KOPT-K1 (cell line): ENCODE data around the gene KAT2B.

ENCODE experiments used
- H3K27ac ChIP-seq: fragments of 200-600 bp; sonication (generic); 2 replicates; pipeline ENCODE4 v1.5.1; 2016; ENCODE audit warnings: antibody characterized with exemption, mild to moderate bottlenecking, low read depth, low read length; ENCODE audit not compliant: poor library complexity, severe bottlenecking
- H3K36me3 ChIP-seq: fragments of 200-600 bp; sonication (generic); 2 replicates; pipeline ENCODE4 v1.5.1; 2017; ENCODE audit warnings: antibody characterized with exemption, mild to moderate bottlenecking, low read length, moderate library complexity; ENCODE audit not compliant: insufficient read depth
- H3K9me3 ChIP-seq: fragments of 200-600 bp; sonication (generic); 2 replicates; pipeline ENCODE4 v1.5.1; 2017; ENCODE audit warnings: antibody characterized with exemption, low read length, mild to moderate bottlenecking; ENCODE audit not compliant: insufficient read depth, poor library complexity, severe bottlenecking

KAT2B gene

DNA sequence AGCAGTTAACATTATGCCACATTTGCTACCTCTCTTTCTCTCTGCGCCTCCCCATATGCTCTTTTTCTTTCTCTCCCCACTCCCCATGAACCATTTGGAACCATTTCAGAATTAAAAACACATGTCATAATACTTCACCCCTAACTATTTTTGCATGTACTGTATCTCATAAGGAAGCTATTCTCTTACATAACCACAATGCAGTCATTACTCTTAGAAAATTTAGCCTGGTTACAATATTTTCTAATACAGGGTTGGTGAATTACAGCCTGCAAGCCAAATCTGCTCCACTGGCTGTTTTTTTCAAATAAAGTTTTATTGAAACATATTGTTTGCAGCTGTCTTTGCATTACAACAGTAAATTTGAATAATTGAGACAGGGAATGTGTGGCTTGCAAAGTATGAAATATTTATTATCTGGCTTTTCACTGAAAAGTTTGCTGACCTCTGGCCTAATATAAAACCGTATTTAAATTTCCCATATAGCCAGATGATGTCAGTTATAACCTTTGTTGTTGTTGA is 82.9 kb downstream of the KAT2B start:
- Histone ChIP-seq H3K9me3 (no peaks in the 10 kb centered on the region), H3K36me3 (peaks cover 12% of the 10 kb centered on the region; the same call in 1 of the 2 replicates), H3K27ac (no peak overlapping the region)

DNA sequence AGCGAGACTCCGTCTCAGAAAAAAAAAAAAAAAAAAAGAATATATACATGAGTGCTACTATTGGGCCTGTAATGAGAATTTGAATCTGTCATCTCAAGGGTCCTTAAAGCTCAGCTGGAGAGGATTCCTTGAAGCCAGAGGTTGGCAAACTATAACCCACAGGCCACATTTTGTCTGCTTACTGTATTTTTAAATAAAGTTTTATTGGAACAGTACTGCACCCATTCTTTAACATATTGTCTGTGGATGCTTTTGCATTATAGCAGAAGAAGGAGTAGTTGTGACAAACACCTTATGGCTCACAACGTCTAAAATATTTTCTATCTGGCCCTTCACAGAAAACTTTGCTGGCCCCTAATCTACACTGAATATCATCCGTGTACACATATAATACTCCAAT is 85.0 kb downstream of the KAT2B start:
- H3K27ac ChIP-seq: no peak overlapping the region
- no peaks in the 10 kb centered on the region for H3K9me3 ChIP-seq
- H3K36me3 ChIP-seq: peaks cover 12% of the 10 kb centered on the region; the same call in 1 of the 2 replicates

GRCh38 chr3:20125897-20126296 is 85.7 kb downstream of the KAT2B start:
- no peaks in the 10 kb centered on the region for H3K9me3 ChIP-seq
- H3K36me3 ChIP-seq: peaks cover 12% of the 10 kb centered on the region; the same call in 1 of the 2 replicates
- H3K27ac ChIP-seq: no peak overlapping the region

GRCh38 chr3:20128358-20128757 is 88.1 kb downstream of the KAT2B start:
- Histone ChIP-seq H3K36me3 (peaks cover 3% of the 10 kb centered on the region; the same call in 1 of the 2 replicates), H3K27ac (no peak overlapping the region), H3K9me3 (no peaks in the 10 kb centered on the region)

DNA sequence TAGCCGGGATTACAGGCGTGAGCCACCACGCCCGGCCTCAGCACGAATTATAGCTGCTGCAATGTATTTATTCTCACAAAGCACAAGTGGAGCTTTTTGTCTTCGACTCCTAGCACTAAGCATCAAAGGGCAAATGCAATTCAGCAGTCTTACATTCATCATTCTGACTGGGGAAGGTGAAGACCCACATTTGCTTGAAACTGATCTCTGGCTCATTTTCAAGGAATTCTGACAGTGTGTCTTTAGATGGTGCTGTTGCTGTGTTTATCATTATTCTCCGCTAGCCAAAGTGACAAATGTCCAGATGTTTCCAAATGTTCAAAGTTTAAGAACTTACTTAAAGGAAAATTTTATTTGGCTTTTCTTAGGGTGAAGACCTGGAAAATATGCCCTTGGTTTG is 89.9 kb downstream of the KAT2B start:
- Histone ChIP-seq H3K27ac (no peak overlapping the region), H3K9me3 (no peaks in the 10 kb centered on the region), H3K36me3 (no peaks in the 10 kb centered on the region; the same call in 1 of the 2 replicates)

DNA sequence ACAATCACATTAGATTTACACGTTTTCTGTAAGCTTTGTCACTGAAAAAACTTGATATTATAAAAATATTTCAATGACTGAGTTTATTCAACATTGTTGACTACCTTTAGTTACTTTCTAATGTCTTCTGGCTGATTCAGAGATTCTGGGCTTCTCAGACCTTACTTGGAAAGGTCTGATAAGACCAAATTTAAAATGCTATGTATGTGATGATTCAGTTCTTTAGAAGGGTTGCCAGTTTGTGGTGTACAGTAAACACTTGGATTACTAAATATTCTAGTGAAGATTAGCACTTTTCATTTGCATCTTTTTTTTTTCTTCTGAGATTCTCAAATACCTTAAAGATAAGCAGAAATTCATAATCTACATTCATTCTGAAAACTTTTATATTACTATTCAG is 96.0 kb downstream of the KAT2B start:
- Histone ChIP-seq H3K36me3 (no peaks in the 10 kb centered on the region), H3K9me3 (no peaks in the 10 kb centered on the region), H3K27ac (no peak overlapping the region)

DNA sequence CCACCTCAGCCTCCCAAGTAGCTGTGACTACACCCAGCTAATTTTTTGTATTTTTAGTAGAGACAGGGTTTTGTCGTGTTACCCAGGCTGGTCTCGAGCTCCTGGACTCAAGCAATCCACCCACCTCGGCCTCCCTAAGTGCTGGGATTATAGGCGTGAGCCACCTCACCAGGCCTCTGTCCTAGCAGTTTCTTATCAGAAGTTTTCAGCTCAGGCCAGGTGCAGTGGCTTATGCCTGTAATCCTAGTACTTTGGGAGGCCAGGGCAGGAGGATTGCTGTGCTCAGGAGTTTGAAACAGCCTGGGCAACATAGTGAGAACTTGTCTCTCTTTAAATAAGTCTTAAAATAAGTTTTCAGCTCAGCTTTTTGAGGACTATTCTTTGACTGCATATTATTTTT is 97.4 kb downstream of the KAT2B start:
- H3K27ac ChIP-seq: no peak overlapping the region
- no peaks in the 10 kb centered on the region for H3K9me3 ChIP-seq
- no peaks in the 10 kb centered on the region for H3K36me3 ChIP-seq

DNA sequence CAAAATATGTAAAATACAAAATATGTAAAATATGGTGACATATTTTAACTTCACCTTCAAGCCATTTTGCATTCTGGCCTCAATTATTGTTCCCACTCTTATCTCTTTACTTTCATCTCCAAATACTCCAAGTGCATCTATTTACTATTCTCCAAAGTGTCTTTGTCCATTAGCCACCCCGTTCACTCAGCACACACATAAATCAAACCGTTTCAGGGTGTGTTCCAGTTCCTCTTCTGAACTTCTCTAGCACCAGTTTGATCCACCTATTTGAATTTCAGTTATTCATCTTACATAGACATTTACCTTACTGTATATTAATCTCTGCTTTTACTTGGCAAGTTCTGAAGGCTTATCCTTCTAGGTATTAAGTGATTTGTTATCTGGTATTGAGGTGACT is 100.6 kb downstream of the KAT2B start:
- H3K36me3 ChIP-seq: no peaks in the 10 kb centered on the region
- H3K27ac ChIP-seq: no peak overlapping the region
- no peaks in the 10 kb centered on the region for H3K9me3 ChIP-seq

GRCh38 chr3:20141316-20141715 is 101.1 kb downstream of the KAT2B start:
- Histone ChIP-seq H3K27ac (no peak overlapping the region), H3K9me3 (no peaks in the 10 kb centered on the region), H3K36me3 (no peaks in the 10 kb centered on the region)

DNA sequence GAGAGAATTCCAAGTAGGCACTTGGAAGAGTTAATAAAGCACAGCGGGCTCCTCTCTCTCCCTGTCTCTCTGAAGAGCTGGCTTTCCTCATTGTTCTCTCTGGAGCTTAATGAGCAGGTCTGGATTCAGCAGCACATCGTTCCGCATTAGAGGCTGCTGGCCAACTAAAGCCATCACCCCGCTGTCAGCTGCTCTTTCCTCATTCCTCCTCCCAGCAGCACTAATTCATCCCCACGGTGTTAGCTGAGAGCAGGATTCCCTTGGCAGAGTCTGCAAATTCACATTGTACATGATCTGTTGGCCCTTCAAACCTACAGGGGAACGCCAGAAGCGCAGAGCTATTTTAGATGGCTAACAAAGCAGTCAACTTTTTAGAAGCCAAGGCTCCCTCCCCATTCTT is 101.6 kb downstream of the KAT2B start:
- H3K27ac ChIP-seq: no peak overlapping the region
- no peaks in the 10 kb centered on the region for H3K36me3 ChIP-seq
- H3K9me3 ChIP-seq: no peaks in the 10 kb centered on the region

GRCh38 chr3:20142517-20142916 is 102.3 kb downstream of the KAT2B start:
- H3K27ac ChIP-seq: no peak overlapping the region
- no peaks in the 10 kb centered on the region for H3K36me3 ChIP-seq
- no peaks in the 10 kb centered on the region for H3K9me3 ChIP-seq

DNA sequence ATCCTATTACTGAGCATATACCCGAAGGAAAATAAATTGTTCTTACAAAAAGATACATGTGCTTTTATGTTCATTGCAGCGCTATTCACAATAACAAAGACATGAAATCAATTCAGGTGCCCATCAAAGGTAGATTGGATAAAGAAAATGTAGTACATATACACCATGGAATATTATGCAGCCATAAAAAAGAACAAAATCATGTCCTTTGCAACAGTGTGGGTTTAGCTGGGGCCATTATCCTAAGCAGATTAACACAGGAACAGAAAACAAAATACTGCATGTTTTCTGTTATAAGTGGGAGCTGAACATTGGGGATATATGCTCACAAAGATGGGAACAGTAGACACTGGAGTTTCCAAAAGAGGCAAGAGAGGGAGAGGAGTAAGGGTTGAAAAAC is 103.3 kb downstream of the KAT2B start:
- no peak overlapping the region for H3K27ac ChIP-seq
- no peaks in the 10 kb centered on the region for H3K36me3 ChIP-seq
- H3K9me3 ChIP-seq: no peaks in the 10 kb centered on the region

DNA sequence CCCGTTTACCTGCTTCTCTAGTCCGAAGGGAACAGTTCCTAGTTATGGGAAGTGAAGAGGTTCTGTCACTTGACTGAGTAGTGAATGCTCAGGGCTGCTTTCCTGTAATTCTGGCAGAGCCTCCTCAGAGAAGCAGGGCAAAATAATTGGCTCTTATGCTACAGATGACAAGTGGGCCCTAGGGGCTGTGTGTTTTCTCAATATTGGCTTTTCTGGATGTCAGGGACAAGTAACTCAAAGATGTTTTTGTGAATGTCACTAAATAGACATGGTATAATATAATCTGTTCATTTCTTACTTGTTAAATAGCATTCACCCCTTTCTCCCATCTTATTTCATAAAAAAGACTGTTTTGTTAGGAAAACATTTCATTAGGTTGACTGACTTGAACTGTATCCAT is 105.6 kb downstream of the KAT2B start:
- Histone ChIP-seq H3K9me3 (no peaks in the 10 kb centered on the region), H3K27ac (no peak overlapping the region), H3K36me3 (no peaks in the 10 kb centered on the region)

DNA sequence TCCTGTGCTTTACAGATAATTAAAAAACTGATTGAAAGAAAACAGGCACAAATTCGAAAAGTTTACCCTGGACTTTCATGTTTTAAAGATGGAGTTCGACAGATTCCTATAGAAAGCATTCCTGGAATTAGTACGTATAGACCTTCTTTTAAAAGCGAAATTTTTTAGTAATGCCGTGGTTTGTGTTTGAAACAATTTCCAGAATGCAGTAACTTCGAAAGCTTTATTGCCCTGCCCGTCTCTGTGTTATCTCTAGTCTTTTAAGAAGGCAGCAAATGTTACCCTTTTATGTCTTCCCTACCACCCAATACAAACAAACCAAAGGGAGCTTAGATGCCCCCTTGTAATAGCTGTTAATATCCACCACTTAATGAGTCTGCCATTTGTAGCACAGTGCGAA is 106.1 kb downstream of the KAT2B start:
- Histone ChIP-seq H3K27ac (no peak overlapping the region), H3K9me3 (no peaks in the 10 kb centered on the region), H3K36me3 (peaks cover under 1% of the 10 kb centered on the region; the same call in 1 of the 2 replicates)

DNA sequence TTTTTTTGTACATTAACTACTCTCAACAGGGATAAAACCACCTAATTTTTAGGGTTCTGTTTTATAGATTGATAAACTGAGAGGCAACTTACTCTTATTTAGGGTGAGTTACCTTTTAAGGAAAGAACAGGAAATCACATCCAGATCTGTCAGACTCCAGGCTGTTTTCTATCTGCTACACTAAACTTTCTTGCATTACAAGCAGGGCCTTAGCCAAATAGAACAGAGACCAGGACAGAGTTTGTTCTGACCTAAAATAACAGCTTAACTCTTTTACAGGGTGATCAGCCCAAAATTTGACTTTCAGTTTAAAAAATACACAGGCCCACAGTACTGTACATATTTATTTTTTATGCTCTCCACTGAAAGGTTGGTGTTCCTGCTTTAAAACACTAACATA is 107.1 kb downstream of the KAT2B start:
- peaks cover 11% of the 10 kb centered on the region; the same call in 1 of the 2 replicates for H3K36me3 ChIP-seq
- no peaks in the 10 kb centered on the region for H3K9me3 ChIP-seq
- H3K27ac ChIP-seq: no peak overlapping the region

- no peak overlapping the region for H3K27ac ChIP-seq
- peaks cover 17% of the 10 kb centered on the region for H3K36me3 ChIP-seq
- no peaks in the 10 kb centered on the region for H3K9me3 ChIP-seq
These were observed 108.2 kb downstream of the KAT2B start for GRCh38 chr3:20148466-20148865.
